ENCODE data around the gene VPREB3. TPM values are rescaled to one million over a fixed set of nuclear protein-coding genes. Genes with fewer than 3 reads are reported as not detected.

Gene VPREB3
- total and polyA plus RNA-seq, 8 donors = 0.34 to 1.4 (median 0.87) TPM; not detected in 3

GRCh38 chr22:23772315-23772648 is 18.1 kb upstream of the VPREB3 start:
- DNase-seq = no peak
- H3K4me1 ChIP-seq = peaks cover 4 to 40% of the 10 kb centered on the region in 2 donors
- no peaks in the 10 kb centered on the region for H3K9me3 ChIP-seq
- intact Hi-C loops (cut with DNase I) = loop anchor here in 1 of 2 donors (5.0 kb wide), 1 partner anchor 65 kb away; the partner anchor contains the start of gene DERL3
- no peaks in the 10 kb centered on the region for H3K36me3 ChIP-seq
- H3K4me3 ChIP-seq = peak overlapping the region; percentile 17 to 32
- TF ChIP-seq CTCF (IDR thresholded peaks at IDR 0.05) = no peak
- no peak for ATAC-seq
- H3K27ac ChIP-seq = no peak overlapping the region
- peaks cover 0 to 20% of the 10 kb centered on the region in 2 donors for H3K27me3 ChIP-seq

- ATAC-seq (no peak), DNase-seq (no peak)
- TF ChIP-seq CTCF (IDR thresholded peaks at IDR 0.05) = no peak
- Histone ChIP-seq H3K4me3 (no peak overlapping the region), H3K4me1 (peaks cover 4 to 60% of the 10 kb centered on the region in 2 donors), H3K27ac (no peak overlapping the region), H3K36me3 (no peaks in the 10 kb centered on the region), H3K27me3 (peaks cover 0 to 20% of the 10 kb centered on the region in 2 donors), H3K9me3 (no peaks in the 10 kb centered on the region)
- intact Hi-C loops (cut with DNase I) = no loop called here
Measured at GRCh38 chr22:23769321-23769965, 15.2 kb upstream of the VPREB3 start.

GRCh38 chr22:23767673-23768548 is 13.7 kb upstream of the VPREB3 start, which contains the start of gene CHCHD10:
Gene CHCHD10 (minus strand): TSS chr22:23767972. CDS start chr22:23767874, 98 bp downstream.
- peak within 1 kb of the TSS; percentile 66 to 69 for H3K27ac ChIP-seq
- H3K36me3 ChIP-seq = no peaks in the 10 kb centered on the region
- H3K27me3 ChIP-seq = peaks cover 0 to 9% of the 10 kb centered on the region in 2 donors
- H3K4me3 ChIP-seq = peak within 1 kb of the TSS; percentile 60 to 69
- H3K9me3 ChIP-seq = no peaks in the 10 kb centered on the region
- intact Hi-C loops (cut with DNase I) = no loop called here
- H3K4me1 ChIP-seq = peaks cover 5 to 68% of the 10 kb centered on the region in 2 donors
- peak; percentile 88 for ATAC-seq
- peak; percentile 84 to 96 (median 86) for DNase-seq
- TF ChIP-seq CTCF (IDR thresholded peaks at IDR 0.05) = peak; percentile 68 to 84

GRCh38 chr22:23767303-23767672 is 13.1 kb upstream of the VPREB3 start:
- H3K9me3 ChIP-seq = no peaks in the 10 kb centered on the region
- no peaks in the 10 kb centered on the region for H3K36me3 ChIP-seq
- peaks cover 0 to 3% of the 10 kb centered on the region in 2 donors for H3K27me3 ChIP-seq
- peak overlapping the region; percentile 66 to 69 for H3K27ac ChIP-seq
- intact Hi-C loops (cut with DNase I) = no loop called here
- ATAC-seq (peak; percentile 0), DNase-seq (peak in 1 of 4 donors; percentile 82)
- peak overlapping the region; percentile 60 to 69 for H3K4me3 ChIP-seq
- peaks cover 7 to 69% of the 10 kb centered on the region in 2 donors for H3K4me1 ChIP-seq
- TF ChIP-seq CTCF (IDR thresholded peaks at IDR 0.05) = no peak
